Adrenal gland (tissue), 12 donors: ENCODE results near the gene CDKN2D. TPM values are rescaled to one million over a fixed set of nuclear protein-coding genes. Genes with fewer than 3 reads are reported as not detected.
"Not testable (repeated sequence)": the region's sequence is repeated elsewhere in the genome, so short reads cannot be mapped to it uniquely, and the experiment has no call there.

ENCODE experiments used
- DNase-seq, 7 donors: peaks; one replicate each; pipeline ENCODE4 v3.0.0-alpha.2; 2019 to 2020
- H3K27ac ChIP-seq, 5 donors: fragments of 200-600 bp; sonication (generic) in 4 of 5; 1 replicate in 3 of 5; 2 replicates in 2 of 5; pipeline versions ENCODE4 v1.5.1 to v1.8.0; 2016 to 2020; ENCODE audit warnings: mild to moderate bottlenecking in 1 of 5
- H3K27me3 ChIP-seq: fragments of 200-600 bp; 2 replicates; pipeline ENCODE4 v1.8.0; 2021
- H3K36me3 ChIP-seq, 2 donors: fragments of 200-600 bp; replicated peaks in 1 of 2; 1 replicate in 1 of 2; 2 replicates in 1 of 2; pipeline versions ENCODE4 v1.5.1 to v1.8.0; 2018 to 2022
- H3K4me1 ChIP-seq, 2 donors: fragments of 200-600 bp; replicated peaks in 1 of 2; 1 replicate in 1 of 2; 2 replicates in 1 of 2; pipeline versions ENCODE4 v1.5.1 to v1.8.0; 2018 to 2021
- H3K4me3 ChIP-seq, 4 donors: fragments of 200-600 bp; sonication (generic) in 3 of 4; one replicate each; pipeline ENCODE4 v1.5.1; 2016 to 2018
- H3K9me3 ChIP-seq, 3 donors: fragments of 200-600 bp; sonication (generic) in 1 of 3; replicated peaks in 1 of 3; 1 replicate in 2 of 3; 2 replicates in 1 of 3; pipeline versions ENCODE4 v1.5.1 to v1.8.0; 2016 to 2021
- POLR2A ChIP-seq, 2 donors: fragments of 450-650 bp; IDR thresholded peaks; one replicate each; pipeline ENCODE4 v1.6.1; 2017; ENCODE audit warnings: antibody characterized with exemption in 2 of 2, mild to moderate bottlenecking in 2 of 2, moderate library complexity in 1 of 2
- WGBS, 4 donors: extraction: QIAGEN DNeasy Blood & Tissue Kit in 2 of 4; methylation state at CpG; one replicate each; pipeline versions ENCODE4 v1.1.5 to v1.1.7; 2013 to 2017; 5-methylcytosine and 5-hydroxymethylcytosine counted together
- intact Hi-C, 2 donors: fragments of 100-400 bp; cut with DNase I; formaldehyde crosslinking; loops; one replicate each; pipeline versions ENCODE4 v1.14.1 to v1.15.0; 2022 to 2023
- polyA plus RNA-seq, 3 donors: library from polyadenylated mRNA; stranded (reverse); fragments of 200-250 nt in 2 of 3; fragments of 350-450 nt in 1 of 3; fragmentation: Illumina TruSeq in 1 of 3; extraction: RNeasy Lipid Tissue Mini Kit (QIAGEN cat#74804) in 1 of 3; gene quantifications; one replicate each; pipeline ENCODE4 v1.2.3, GENCODE V29; 2013 to 2014
- total RNA-seq, 9 donors: library from RNA; depleted of rRNA in 4 of 9; stranded (reverse); fragments of >200 nt in 4 of 9; fragments of 120-200 nt in 1 of 9; fragmentation: NEBNext Ultra II Directional in 1 of 9; extraction: Animal tissue kit (Norgen Biotek cat#: 25700) in 1 of 9; gene quantifications; one replicate each; pipeline versions ENCODE4 v1.1.0 to v1.2.4, GENCODE V29; 2013 to 2023
- TF ChIP-seq, protein P1 (sequence below), 6 experiments: fragments of 450-650 bp in 4 of 6; fragments of 200-600 bp in 2 of 6; sonication (generic) in 1 of 6; IDR thresholded peaks; 1 replicate in 5 of 6; 2 replicates in 1 of 6; pipeline versions ENCODE4 v1.5.1 to v1.8.0; 2016 to 2021; ENCODE audit warnings: antibody characterized with exemption in 6 of 6, mild to moderate bottlenecking in 2 of 6, moderate library complexity in 1 of 6
- donor health status: healthy with polysubstance abuse.
- donor health status: Bipolar disorder and iron deficiency.
- donor health status: DM: yes; HTN: yes; CAD: no.
- donor health status: DM: no; HTN: no; CAD: no.
- donor health status: DM: no; HTN: no; CAD: no.
- donor health status: DM: yes; HTN: yes; CAD: no.

Gene CDKN2D
- total and polyA plus RNA-seq, 12 donors, result 1.9 to 17.4 (median 8.2) TPM

DNA sequence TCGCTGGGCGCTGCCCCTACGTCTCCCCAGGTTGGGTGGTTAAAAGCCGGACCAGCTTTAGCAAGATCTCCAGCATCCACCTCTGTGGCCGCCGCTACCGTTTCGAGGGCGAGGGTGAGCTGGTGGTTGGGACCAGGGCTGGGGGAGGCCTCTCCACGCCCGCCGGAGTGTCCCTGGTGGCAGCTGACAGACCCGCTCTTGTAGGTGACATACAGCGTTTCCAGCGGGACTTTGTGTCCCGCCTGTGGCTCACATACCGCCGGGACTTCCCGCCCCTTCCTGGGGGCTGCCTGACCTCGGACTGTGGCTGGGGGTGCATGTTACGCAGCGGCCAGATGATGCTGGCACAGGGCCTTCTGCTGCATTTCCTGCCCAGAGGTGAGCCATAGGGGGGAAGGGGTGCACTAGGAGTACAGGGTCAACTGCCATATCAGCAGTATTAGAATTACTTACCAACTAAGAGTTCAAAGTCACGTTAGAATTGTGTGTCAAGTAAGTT, 24.0 kb downstream of the CDKN2D start:
- Histone ChIP-seq H3K4me3 (peak overlapping the region in 2 of 4 donors; percentile 5 to 75), H3K9me3 (no peaks in the 10 kb centered on the region), H3K36me3 (peaks cover 0 to 23% of the 10 kb centered on the region in 2 donors), H3K27me3 (no peaks in the 10 kb centered on the region), H3K27ac (peak overlapping the region in 3 of 5 donors; percentile 84 to 91 (median 90)), H3K4me1 (peaks cover 10 to 18% of the 10 kb centered on the region in 2 donors)
- peak in 5 of 7 donors; percentile 36 to 56 (median 44) for DNase-seq
- intact Hi-C loops, result no loop called here
- TF ChIP-seq, protein P1, sequence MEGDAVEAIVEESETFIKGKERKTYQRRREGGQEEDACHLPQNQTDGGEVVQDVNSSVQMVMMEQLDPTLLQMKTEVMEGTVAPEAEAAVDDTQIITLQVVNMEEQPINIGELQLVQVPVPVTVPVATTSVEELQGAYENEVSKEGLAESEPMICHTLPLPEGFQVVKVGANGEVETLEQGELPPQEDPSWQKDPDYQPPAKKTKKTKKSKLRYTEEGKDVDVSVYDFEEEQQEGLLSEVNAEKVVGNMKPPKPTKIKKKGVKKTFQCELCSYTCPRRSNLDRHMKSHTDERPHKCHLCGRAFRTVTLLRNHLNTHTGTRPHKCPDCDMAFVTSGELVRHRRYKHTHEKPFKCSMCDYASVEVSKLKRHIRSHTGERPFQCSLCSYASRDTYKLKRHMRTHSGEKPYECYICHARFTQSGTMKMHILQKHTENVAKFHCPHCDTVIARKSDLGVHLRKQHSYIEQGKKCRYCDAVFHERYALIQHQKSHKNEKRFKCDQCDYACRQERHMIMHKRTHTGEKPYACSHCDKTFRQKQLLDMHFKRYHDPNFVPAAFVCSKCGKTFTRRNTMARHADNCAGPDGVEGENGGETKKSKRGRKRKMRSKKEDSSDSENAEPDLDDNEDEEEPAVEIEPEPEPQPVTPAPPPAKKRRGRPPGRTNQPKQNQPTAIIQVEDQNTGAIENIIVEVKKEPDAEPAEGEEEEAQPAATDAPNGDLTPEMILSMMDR (IDR thresholded peaks at IDR 0.05), result peak in 2 of 6 experiments; percentile 3 to 5
- TF ChIP-seq POLR2A (IDR thresholded peaks at IDR 0.05), result no peak
- 26 to 34% (median 30%) methylated on average over 2 to 23 of the region's 23 CpGs for WGBS, 4 donors

DNA sequence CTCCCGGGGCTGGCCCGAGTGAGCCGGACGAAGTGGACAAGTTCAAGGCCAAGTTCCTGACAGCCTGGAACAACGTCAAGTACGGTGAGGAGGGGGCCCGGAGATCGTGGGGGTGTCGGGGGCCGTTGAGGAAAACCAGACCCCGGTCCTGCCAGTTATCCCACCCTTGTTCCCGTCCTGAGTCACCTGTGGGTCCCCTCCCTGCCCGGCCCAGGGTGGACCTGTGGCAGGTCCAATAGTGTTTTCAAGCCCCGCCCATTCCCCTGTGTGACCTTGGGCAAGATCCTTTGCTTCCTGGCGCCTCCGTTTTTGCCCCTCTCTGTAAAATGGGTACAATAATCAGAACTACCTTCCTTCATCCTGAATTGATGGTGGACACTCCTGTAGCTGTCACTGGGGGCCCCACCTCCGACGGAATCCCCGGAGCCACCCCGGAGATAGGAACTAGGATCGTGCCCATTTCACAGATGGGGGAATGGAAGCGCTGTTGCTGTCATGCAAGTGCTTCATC, 24.5 kb downstream of the CDKN2D start:
- H3K27me3 ChIP-seq, result no peaks in the 10 kb centered on the region
- peaks cover 0 to 18% of the 10 kb centered on the region in 2 donors for H3K36me3 ChIP-seq
- peaks cover 10 to 18% of the 10 kb centered on the region in 2 donors for H3K4me1 ChIP-seq
- intact Hi-C loops, result no loop called here
- no peak for TF ChIP-seq POLR2A (IDR thresholded peaks at IDR 0.05)
- TF ChIP-seq, protein P1 (IDR thresholded peaks at IDR 0.05), result no peak
- H3K27ac ChIP-seq, result peak overlapping the region; percentile 57 to 91 (median 90)
- H3K9me3 ChIP-seq, result no peaks in the 10 kb centered on the region
- 1 to 65% (median 20%) methylated on average over 6 to 22 of the region's 22 CpGs for WGBS, 4 donors
- peak overlapping the region; percentile 59 to 84 (median 80) for H3K4me3 ChIP-seq
- DNase-seq, result peak in 6 of 7 donors; percentile 54 to 76 (median 71)

DNA sequence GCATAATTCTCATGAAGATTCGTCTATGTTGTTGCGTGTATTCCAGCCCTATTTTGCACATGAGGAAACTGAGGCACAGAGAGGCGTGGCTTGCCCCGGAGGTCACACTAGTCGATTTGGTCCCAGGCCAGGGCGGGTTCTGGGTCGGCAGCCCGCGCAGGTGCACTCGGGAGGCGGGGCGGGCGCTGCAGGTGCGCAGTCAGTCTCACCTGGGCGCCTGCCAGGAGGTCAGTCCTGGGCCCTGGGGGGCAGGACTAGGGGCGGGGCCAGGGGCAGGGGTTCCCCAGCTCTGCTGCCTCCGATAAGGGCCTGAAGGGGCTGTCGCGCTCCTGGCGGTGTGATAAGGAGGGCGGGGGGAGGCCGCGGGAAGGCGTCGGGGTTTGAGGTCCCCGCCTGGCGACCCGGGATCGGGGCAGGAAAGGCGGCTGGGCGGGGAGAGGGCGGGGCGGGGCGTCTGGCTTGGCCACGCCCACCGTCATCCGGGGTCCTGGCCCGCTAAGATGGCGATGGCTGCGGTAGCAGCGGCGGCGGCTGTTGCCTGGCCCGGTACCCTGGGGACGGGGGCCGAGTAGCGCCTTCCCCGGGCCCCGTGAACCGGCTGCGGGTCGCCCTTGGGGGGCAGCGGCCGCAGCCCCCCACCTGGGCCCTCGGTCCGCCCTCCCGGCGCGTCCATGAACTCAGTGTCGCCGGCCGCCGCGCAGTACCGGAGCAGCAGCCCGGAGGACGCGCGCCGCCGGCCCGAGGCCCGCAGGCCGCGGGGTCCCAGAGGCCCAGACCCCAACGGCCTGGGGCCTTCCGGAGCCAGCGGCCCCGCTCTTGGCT, 25.1 kb downstream of the CDKN2D start, which contains the start of gene ATG4D:
ATG4D (plus strand) TSS at position 485 of the 822 bp plus-strand sequence; CDS start at position 672, 187 bp downstream.
- Histone ChIP-seq H3K4me3 (peak within 1 kb of the TSS; percentile 59 to 84 (median 80)), H3K36me3 (peaks cover 0 to 12% of the 10 kb centered on the region in 2 donors), H3K4me1 (peaks cover 10 to 18% of the 10 kb centered on the region in 2 donors), H3K27me3 (no peaks in the 10 kb centered on the region), H3K27ac (peak within 1 kb of the TSS; percentile 57 to 91 (median 90)), H3K9me3 (no peaks in the 10 kb centered on the region)
- peak; percentile 67 to 86 (median 80) for DNase-seq
- intact Hi-C loops, result no loop called here
- 1 to 3% (median 2%) methylated on average over 5 to 79 of the region's 79 CpGs for WGBS, 4 donors
- TF ChIP-seq, protein P1 (IDR thresholded peaks at IDR 0.05), result no peak
- TF ChIP-seq POLR2A (IDR thresholded peaks at IDR 0.05), result peak; percentile 36 to 75

DNA sequence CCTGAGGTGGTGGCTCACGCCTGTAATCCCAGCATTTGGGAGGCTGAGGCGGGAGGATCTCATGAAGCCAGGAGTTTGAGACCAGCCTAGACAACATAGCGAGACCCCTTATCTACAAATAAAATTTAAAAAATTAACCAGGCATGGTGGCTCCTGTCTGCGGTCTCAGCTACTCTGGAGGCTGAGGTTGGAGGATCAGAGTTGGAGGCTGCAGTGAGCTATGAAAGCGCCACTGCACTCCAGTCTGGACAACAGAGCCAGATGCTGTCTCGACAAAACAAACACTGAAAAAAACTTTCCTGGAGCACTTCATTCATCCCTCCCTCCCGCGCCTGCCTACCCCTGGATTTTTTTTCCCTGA, 25.7 kb downstream of the CDKN2D start:
- Histone ChIP-seq H3K27ac (no peak overlapping the region), H3K36me3 (peaks cover 0 to 11% of the 10 kb centered on the region in 2 donors), H3K9me3 (no peaks in the 10 kb centered on the region), H3K4me3 (peak overlapping the region in 2 of 4 donors; percentile 75 to 84), H3K27me3 (no peaks in the 10 kb centered on the region), H3K4me1 (peaks cover 10 to 18% of the 10 kb centered on the region in 2 donors)
- intact Hi-C loops, result no loop called here
- 46 to 61% (median 54%) methylated on average over 7 to 8 of the region's 8 CpGs for WGBS, 4 donors
- DNase-seq, result no peak
- TF ChIP-seq, protein P1 (IDR thresholded peaks at IDR 0.05), result no peak

DNA sequence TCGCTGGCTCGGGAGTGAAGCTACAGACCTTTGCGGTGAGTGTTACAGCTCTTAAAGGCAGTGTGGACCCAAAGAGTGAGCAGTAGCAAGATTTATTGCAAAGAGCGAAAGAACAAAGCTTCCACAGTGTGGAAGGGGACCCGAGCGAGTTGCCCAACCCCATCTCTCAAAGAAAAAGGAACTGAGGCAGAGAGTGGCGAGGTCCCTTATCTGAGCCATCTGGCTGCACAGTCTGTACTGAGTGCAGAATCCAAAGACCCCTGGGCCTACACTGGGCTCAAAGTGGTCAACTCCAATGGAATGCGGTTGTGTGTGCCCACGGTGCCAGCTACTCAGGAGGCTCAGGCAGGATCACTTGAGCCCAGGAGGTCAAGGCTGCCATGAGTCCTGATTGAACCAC, 29.8 kb downstream of the CDKN2D start:
- H3K27me3 ChIP-seq, H3K4me3 ChIP-seq, intact Hi-C loops, H3K9me3 ChIP-seq, DNase-seq, H3K27ac ChIP-seq, H3K4me1 ChIP-seq, H3K36me3 ChIP-seq: not testable (repeated sequence)
- WGBS, 4 donors, result 56 to 70% (median 64%) methylated on average over 7 to 9 of the region's 9 CpGs
